ENCODE results near the gene RNF212B. TPM values are rescaled to one million over a fixed set of nuclear protein-coding genes. Genes with fewer than 3 reads are reported as not detected.
"Not testable (repeated sequence)": the region's sequence is repeated elsewhere in the genome, so short reads cannot be mapped to it uniquely, and the experiment has no call there.

RNF212B gene
- total and polyA plus RNA-seq, 2 donors (not counting 3 experiments of a cell fraction or from before 2014, with no cell fraction given), result not detected

- Histone ChIP-seq H3K9ac (replicated peaks; ENCODE audit: extremely low read depth, insufficient read depth, low read length) (no peak overlapping the region), H3K9me3 (replicated peaks; ENCODE audit: control insufficient read depth, insufficient read depth, low read length) (no peaks in the 10 kb centered on the region), H3K27ac (ENCODE audit: insufficient read depth, low read depth, low read length) (no peak overlapping the region), H3K4me2 (ENCODE audit: insufficient read depth, low read length) (no peak overlapping the region), H4K20me1 (replicated peaks; ENCODE audit: control insufficient read depth, extremely low read depth, insufficient read depth, low read length) (no peaks in the 10 kb centered on the region), H3K27me3 (ENCODE audit: control insufficient read depth in 2 of 2, insufficient read depth in 2 of 2, low read length in 2 of 2) (no peaks in the 10 kb centered on the region), H3K9me1 (replicated peaks; ENCODE audit: control insufficient read depth, extremely low read depth, insufficient read depth, low read length) (no peaks in the 10 kb centered on the region), H3K79me2 (ENCODE audit: control insufficient read depth, insufficient read depth, low read length) (no peaks in the 10 kb centered on the region), H3K36me3 (ENCODE audit: control insufficient read depth in 2 of 2, extremely low read depth in 1 of 2, insufficient read depth in 2 of 2, low read length in 2 of 2) (peaks cover 0 to 7% of the 10 kb centered on the region in 2 experiments), H3K4me1 (ENCODE audit: control insufficient read depth, extremely low read depth, insufficient read depth, low read length) (no peaks in the 10 kb centered on the region), H2AFZ (ENCODE audit: low read depth, low read length) (no peak overlapping the region), H3K4me3 (replicated peaks in 1 of 3; ENCODE audit: insufficient read depth in 1 of 3, low read depth in 1 of 3, low read length in 3 of 3) (no peak overlapping the region)
- BruUV-seq (replicated peaks), result no TSS peak
- DNase-seq (ENCODE audit: low read depth, low spot score) (no peak), FAIRE-seq (no peak)
- ChIA-PET POLR2A (interaction anchor here (0.7 kb wide), 1 partner anchor 1095 kb away, joined by 3 read pairs; no protein-coding TSS in a partner anchor), CTCF (interaction anchor here (1.0 to 1.2 kb wide), 2 partner anchors 17 to 18 kb away, joined by 4 to 7 read pairs; no protein-coding TSS in a partner anchor)
- intact Hi-C loops (cut with micrococcal nuclease), result no loop called here
- dilution Hi-C loops (cut with MboI; ENCODE audit: extremely low pct_ligation_motif_present, low sequenced_read_pairs), result no loop called here
- no peak for TF ChIP-seq MYC (IDR thresholded peaks at IDR 0.05; ENCODE audit: low read depth, low read length)
- no peak for TF ChIP-seq POLR2A (IDR thresholded peaks at IDR 0.05; ENCODE audit: low read depth, low read length)
- TF ChIP-seq GATA2 (IDR thresholded peaks at IDR 0.05; ENCODE audit: insufficient read depth, insufficient read length, low read depth, low read length), result no peak
- TF ChIP-seq EZH2 (IDR thresholded peaks at IDR 0.05; ENCODE audit: borderline replicate concordance, low read depth, low read length, severe bottlenecking), result no peak
- TF ChIP-seq MAX (IDR thresholded peaks at IDR 0.05; ENCODE audit: insufficient read depth, insufficient read length), result no peak
- TF ChIP-seq CTCF (IDR thresholded peaks at IDR 0.05; ENCODE audit: extremely low read depth in 1 of 2, insufficient read depth in 1 of 2, low read depth in 1 of 2, low read length in 2 of 2), result no peak
- no peak for TF ChIP-seq FOS (IDR thresholded peaks at IDR 0.05; ENCODE audit: borderline replicate concordance, insufficient read depth, low read length)
- TF ChIP-seq POLR2AphosphoS5 (IDR thresholded peaks at IDR 0.05; ENCODE audit: insufficient read depth, low read depth, low read length), result no peak
- TF ChIP-seq JUN (IDR thresholded peaks at IDR 0.05; ENCODE audit: borderline replicate concordance, insufficient read depth, insufficient read length, low read depth), result no peak
Measured at GRCh38 chr14:23277189-23277588, 39.5 kb downstream of the RNF212B start.

- DNase-seq (ENCODE audit: low read depth, low spot score); BruUV-seq (replicated peaks); H3K9me1 ChIP-seq (replicated peaks; ENCODE audit: control insufficient read depth, extremely low read depth, insufficient read depth, low read length); H3K27ac ChIP-seq (ENCODE audit: insufficient read depth, low read depth, low read length); H2AFZ ChIP-seq (ENCODE audit: low read depth, low read length); H3K4me3 ChIP-seq (replicated peaks in 1 of 3; ENCODE audit: insufficient read depth in 1 of 3, low read depth in 1 of 3, low read length in 3 of 3); H3K27me3 ChIP-seq (ENCODE audit: control insufficient read depth in 2 of 2, insufficient read depth in 2 of 2, low read length in 2 of 2); H3K79me2 ChIP-seq (ENCODE audit: control insufficient read depth, insufficient read depth, low read length); FAIRE-seq; H3K36me3 ChIP-seq (ENCODE audit: control insufficient read depth in 2 of 2, extremely low read depth in 1 of 2, insufficient read depth in 2 of 2, low read length in 2 of 2); dilution Hi-C loops (cut with MboI; ENCODE audit: extremely low pct_ligation_motif_present, low sequenced_read_pairs); POLR2A ChIA-PET; H3K4me2 ChIP-seq (ENCODE audit: insufficient read depth, low read length); H3K9ac ChIP-seq (replicated peaks; ENCODE audit: extremely low read depth, insufficient read depth, low read length); H3K4me1 ChIP-seq (ENCODE audit: control insufficient read depth, extremely low read depth, insufficient read depth, low read length); H4K20me1 ChIP-seq (replicated peaks; ENCODE audit: control insufficient read depth, extremely low read depth, insufficient read depth, low read length); intact Hi-C loops (cut with micrococcal nuclease); H3K9me3 ChIP-seq (replicated peaks; ENCODE audit: control insufficient read depth, insufficient read depth, low read length): not testable (repeated sequence)
- CTCF ChIA-PET, result interaction anchor here (0.9 to 1.6 kb wide), 4 partner anchors 14 to 43 kb away, joined by 3 to 7 read pairs (median 4); partner anchors contain the start of gene PABPN1
Measured at GRCh38 chr14:23277928-23278327, 40.2 kb downstream of the RNF212B start.

Data from endothelial cell of umbilical vein (primary cell).